Measurements from ENCODE around the gene CHSY1. TPM values are rescaled to one million over a fixed set of nuclear protein-coding genes. Genes with fewer than 3 reads are reported as not detected.

The CHSY1 gene
- total RNA-seq, 2 donors from 2014 or later: 47.4 to 114 TPM

DNA sequence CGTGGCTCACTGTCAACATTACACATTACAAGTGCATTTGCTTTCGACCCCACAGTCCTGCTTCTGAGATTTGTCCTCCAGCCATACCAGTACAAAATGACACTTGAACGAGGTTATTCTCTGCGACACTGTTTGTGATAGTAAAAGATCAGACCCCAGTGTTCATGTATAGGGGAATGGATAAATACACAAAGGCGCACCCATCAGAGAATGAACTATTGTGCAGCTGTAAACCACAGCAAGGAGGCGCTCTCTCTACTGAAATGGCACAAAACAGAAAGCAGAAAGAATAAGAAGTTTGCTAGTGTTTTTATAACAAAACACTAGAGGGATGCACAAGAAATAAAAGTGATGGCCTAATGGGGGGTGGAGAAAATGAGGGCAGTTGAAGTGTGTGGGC, 4.9 kb upstream of the CHSY1 start:
- H3K4me3 Mint-ChIP-seq: no peak overlapping the region
- H3K36me3 Mint-ChIP-seq (ENCODE audit: low read depth): peaks cover 10% of the 10 kb centered on the region
- peaks cover 12% of the 10 kb centered on the region for H3K4me1 Mint-ChIP-seq
- H3K27ac Mint-ChIP-seq: no peak overlapping the region
- no peak for ATAC-seq (replicated peaks)
- H3K9me3 Mint-ChIP-seq: no peaks in the 10 kb centered on the region
- peaks cover 10% of the 10 kb centered on the region for H3K27me3 Mint-ChIP-seq

DNA sequence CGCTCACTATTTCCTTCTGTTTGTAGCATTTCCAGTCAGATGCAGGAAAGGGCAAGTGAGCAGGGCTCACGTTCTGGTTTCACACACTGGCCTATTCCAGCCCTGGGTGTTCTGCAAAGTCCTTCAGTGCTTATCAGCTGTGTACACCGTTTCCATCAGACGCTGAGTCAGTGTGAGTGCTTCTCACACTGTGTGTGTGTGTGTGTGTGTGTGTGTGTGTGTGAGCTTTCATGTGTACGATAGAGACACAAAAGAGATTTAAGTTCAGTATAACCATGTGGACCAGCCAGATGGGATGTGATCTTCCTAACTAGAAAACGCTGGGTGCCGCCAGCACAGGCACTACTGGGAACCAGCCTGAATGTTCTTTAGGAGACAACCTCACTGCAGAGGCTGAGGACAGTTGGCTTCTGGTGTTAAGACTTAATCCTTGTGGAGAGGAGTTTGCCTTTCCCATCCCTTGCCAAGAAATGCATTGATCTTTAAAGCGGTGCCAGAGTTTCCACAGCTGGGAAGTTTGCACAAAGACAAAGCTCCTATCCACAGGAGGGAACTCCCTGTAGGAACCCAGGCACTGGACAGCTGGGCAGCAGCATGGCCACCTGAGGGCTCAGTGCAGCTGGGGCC, 3.9 kb upstream of the CHSY1 start:
- H3K36me3 Mint-ChIP-seq (ENCODE audit: low read depth): peaks cover 16% of the 10 kb centered on the region
- no peaks in the 10 kb centered on the region for H3K9me3 Mint-ChIP-seq
- ATAC-seq (replicated peaks): no peak
- H3K27me3 Mint-ChIP-seq: peaks cover 10% of the 10 kb centered on the region
- H3K27ac Mint-ChIP-seq: no peak overlapping the region
- peaks cover 12% of the 10 kb centered on the region for H3K4me1 Mint-ChIP-seq
- no peak overlapping the region for H3K4me3 Mint-ChIP-seq

DNA sequence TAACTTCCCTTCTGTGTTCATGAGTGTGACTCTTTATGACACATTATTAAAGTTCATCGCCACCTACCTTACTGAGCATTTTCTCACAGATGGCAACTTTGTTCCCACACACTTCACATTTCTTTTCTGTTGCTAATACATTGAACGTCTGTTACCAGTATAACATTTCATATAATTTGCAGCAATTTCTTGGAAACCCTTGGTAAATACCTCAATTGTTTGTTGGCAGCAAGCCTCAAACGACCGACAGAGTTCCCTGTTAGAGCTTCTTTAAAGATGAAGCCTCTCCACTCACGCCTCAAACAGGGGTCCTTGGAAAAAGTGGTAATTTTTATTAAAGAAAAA, 3.2 kb upstream of the CHSY1 start:
- Mint-ChIP-seq H3K36me3 (ENCODE audit: low read depth) (peaks cover 23% of the 10 kb centered on the region), H3K9me3 (no peaks in the 10 kb centered on the region), H3K27me3 (peaks cover 10% of the 10 kb centered on the region), H3K27ac (no peak overlapping the region), H3K4me3 (no peak overlapping the region), H3K4me1 (peaks cover 16% of the 10 kb centered on the region)
- ATAC-seq (replicated peaks): no peak

DNA sequence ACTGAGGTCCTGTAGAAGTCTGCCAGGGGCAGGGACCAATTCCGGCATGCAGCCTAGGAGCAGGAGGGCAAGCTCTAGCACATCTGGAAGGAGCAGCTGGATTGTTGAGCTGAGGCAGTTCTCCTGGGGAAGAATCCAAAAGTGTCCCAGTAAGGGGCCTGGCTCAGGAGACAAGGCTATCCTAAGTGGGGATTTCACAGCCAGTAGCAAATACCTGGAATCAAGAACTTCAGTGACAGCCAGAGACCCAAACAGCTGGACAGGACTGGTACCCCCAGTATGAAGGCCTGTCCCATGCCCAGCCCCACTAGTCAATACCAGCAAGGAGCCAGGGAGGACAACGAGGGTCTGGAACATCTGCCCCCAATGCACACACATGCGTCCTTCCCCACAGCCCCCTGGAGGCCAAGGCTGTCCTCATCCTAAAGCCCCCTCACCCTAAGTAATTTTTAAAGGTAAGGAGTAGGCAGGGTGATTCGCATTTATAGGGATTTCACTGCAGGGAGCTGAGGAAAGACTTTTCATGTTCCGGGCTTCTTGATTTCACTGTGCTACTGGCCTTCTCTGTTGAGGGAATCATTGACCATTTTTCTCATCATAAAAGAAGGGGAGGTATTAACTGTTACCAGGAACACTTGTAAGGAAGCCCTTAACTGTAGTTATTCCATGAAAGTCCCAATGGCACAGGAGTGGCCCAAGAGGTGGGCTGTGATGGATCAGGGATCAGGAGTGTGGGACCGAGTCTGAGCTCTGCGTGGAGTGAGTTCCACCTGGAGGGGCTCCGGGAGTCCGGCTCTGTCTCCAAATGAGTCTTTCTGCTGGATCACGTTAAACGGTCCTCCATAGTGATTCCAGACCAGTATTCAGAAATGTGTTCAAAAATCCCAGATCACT, 2.6 kb upstream of the CHSY1 start:
- ATAC-seq (replicated peaks): no peak
- no peak overlapping the region for H3K27ac Mint-ChIP-seq
- peaks cover 7% of the 10 kb centered on the region for H3K27me3 Mint-ChIP-seq
- no peak overlapping the region for H3K4me3 Mint-ChIP-seq
- peaks cover 29% of the 10 kb centered on the region for H3K36me3 Mint-ChIP-seq (ENCODE audit: low read depth)
- peaks cover 18% of the 10 kb centered on the region for H3K4me1 Mint-ChIP-seq
- H3K9me3 Mint-ChIP-seq: no peaks in the 10 kb centered on the region

DNA sequence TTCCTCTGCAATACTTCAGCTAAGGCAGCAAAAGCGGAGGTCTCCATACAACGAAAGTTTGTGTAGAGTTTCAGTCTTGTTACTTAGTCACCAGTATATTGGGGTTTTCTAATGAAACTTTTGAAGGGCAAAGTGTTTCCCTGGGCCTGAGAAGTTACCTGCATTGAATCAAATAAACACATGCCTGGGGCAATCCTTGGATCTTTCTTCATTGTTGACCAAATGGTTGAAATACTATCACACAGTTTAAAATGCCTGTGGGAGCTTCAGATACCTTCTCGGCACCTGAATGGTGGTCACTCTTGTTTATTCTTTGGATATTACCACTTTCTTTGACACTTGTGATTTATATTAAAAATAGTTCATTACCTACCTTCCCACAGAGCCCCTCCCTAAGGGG, 988 bp upstream of the CHSY1 start:
- Mint-ChIP-seq H3K27ac (peak overlapping the region; percentile 93), H3K9me3 (no peaks in the 10 kb centered on the region), H3K36me3 (ENCODE audit: low read depth) (peaks cover 45% of the 10 kb centered on the region), H3K27me3 (no peaks in the 10 kb centered on the region), H3K4me1 (peaks cover 20% of the 10 kb centered on the region), H3K4me3 (peak overlapping the region; percentile 94)
- peak; percentile 36 for ATAC-seq (replicated peaks)

DNA sequence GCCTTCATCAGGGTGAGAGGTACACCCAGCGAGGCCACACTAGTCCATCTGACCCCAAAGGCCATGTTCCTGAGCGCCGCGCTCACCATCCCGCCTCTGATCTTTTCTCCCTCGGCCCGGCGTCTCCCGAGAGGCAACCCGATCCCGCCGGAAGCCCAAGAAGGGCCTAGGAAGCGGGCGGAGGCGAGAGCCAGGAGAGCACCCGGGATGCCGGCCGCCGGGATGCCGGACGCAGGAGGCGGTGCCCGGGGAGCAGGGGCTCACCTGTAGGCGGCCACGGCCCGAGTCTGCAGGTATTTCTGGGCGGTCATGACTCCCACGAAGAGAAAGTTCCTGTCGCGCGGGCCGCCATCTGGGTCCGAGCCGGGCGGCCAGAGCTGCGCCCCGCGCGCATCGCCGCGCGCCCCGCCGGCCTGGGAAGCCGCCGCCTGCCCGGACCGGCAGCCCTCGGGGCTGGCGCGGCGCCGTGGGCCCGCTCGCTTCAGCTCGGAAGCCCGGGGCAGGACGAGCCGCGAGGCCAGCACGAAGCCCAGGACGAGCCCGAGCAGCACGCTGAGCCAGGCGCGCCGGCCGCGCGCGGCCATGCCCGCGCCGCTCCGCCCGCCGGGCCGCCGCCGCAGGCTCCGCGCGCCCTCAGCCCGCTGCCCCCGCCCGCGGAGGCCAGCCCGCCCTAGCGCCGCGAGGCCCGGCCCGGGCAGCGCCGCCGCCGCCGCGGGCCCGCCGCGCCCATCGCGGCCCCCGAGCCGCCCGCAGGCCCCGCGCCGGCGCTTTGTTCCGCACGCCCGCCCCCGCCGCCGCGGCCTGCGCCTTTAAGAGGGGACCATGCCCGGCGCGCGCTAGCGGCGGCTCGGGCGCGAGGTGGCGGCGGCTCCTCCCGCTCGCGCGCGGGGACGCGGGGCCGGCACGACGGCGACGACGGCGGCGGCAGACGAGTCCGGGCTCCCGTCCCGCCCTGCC, 697 bp downstream of the CHSY1 start:
- no peaks in the 10 kb centered on the region for H3K9me3 Mint-ChIP-seq
- peaks cover 30% of the 10 kb centered on the region for H3K4me1 Mint-ChIP-seq
- peak overlapping the region; percentile 93 for H3K27ac Mint-ChIP-seq
- peaks cover 62% of the 10 kb centered on the region for H3K36me3 Mint-ChIP-seq (ENCODE audit: low read depth)
- H3K27me3 Mint-ChIP-seq: no peaks in the 10 kb centered on the region
- H3K4me3 Mint-ChIP-seq: peak overlapping the region; percentile 94
- peak; percentile 16 for ATAC-seq (replicated peaks)

DNA sequence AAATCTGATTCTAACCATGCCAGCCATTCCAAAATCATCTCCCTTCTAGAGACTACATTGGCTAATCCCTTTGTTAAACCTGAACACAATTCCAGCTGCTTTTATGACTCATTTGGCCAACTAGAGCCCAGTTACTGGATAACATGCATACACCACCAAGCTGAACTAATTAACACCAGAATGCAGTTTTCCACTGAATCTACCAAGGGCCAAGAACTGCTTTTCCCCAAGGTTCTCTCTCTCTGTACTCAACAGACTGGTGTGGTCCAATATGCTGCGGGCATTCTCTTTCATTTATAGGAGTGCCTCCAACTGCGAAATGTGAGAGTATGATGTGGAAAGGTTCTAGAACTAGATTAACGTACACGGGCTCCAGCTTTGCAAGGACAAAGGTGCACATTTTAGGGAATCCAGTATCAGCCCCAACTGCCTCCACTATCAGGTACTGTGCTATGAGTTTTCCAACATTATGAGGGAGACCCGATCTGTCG, 1.5 kb downstream of the CHSY1 start:
- Mint-ChIP-seq H3K4me3 (peak overlapping the region; percentile 90), H3K9me3 (no peaks in the 10 kb centered on the region), H3K36me3 (ENCODE audit: low read depth) (peaks cover 69% of the 10 kb centered on the region), H3K4me1 (peaks cover 35% of the 10 kb centered on the region), H3K27ac (peak overlapping the region; percentile 93), H3K27me3 (no peaks in the 10 kb centered on the region)
- no peak for ATAC-seq (replicated peaks)

DNA sequence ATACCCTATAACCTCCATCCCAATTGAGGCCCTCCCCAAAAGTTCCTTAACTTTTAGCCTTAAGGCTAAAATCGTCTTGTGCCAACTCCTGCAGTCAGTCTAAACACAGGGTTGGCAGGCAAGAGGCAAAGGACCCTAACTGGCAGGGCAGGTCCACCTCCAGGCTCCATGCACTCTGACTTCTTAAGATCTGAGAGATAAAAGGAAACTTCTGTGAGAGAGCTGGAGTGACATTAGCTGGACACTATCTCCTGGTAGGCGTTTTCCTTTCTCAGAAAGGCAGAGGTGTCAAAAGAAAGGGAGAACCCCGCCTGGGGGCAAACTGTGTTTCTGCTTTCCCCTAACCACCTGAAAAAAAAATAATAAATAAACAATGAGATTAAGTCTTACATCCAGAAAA, 3.6 kb downstream of the CHSY1 start:
- Mint-ChIP-seq H3K9me3 (no peaks in the 10 kb centered on the region), H3K4me3 (peak overlapping the region; percentile 90), H3K27ac (peak overlapping the region; percentile 49), H3K36me3 (ENCODE audit: low read depth) (peaks cover 90% of the 10 kb centered on the region), H3K4me1 (peaks cover 50% of the 10 kb centered on the region), H3K27me3 (no peaks in the 10 kb centered on the region)
- ATAC-seq (replicated peaks): no peak

DNA sequence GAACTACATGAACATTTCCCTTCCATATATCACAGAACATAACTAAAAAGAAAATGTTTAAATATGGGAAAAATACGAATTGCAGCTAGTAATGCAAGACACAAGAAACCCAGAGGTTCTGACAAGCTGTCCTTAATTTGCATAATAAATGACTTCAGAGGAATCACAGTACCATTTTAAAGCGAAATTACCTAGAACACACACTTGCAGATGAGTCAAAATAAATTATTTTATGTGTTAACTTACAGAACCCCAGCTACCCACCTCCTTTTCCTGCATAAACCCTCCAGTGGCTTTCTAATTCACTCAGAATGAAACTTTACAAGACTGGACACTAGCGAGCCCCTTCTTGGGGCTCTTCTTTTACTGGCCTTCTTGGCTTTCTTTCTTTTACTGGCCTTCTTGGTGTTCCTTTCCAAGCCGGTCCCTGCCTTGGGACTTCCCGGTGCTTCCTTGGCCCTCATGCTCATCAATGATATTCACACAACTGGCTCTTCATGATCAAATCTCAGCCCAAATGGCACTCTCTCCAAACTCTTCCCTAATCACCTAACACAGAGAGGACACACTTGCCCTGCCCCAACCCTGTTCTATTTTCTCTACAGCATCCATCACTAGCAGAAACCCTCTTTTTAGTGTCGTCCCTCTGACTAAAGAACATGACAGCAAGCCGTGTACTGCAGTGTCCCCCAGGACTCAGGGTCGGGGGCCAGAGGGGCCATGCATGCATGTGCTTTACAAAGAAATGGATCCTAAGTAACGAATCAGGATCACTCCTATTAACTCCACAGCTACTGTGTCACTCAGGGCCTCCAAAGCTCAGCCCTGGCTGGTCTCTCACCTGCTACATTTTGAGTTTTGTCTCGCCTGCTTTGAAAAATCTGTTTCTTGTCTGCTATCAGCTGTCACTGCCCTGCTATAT, 4.8 kb downstream of the CHSY1 start:
- peak overlapping the region; percentile 90 for H3K4me3 Mint-ChIP-seq
- peak; percentile 57 for ATAC-seq (replicated peaks)
- no peaks in the 10 kb centered on the region for H3K27me3 Mint-ChIP-seq
- peaks cover 95% of the 10 kb centered on the region for H3K36me3 Mint-ChIP-seq (ENCODE audit: low read depth)
- H3K27ac Mint-ChIP-seq: peak overlapping the region; percentile 49
- H3K4me1 Mint-ChIP-seq: peaks cover 60% of the 10 kb centered on the region
- no peaks in the 10 kb centered on the region for H3K9me3 Mint-ChIP-seq

DNA sequence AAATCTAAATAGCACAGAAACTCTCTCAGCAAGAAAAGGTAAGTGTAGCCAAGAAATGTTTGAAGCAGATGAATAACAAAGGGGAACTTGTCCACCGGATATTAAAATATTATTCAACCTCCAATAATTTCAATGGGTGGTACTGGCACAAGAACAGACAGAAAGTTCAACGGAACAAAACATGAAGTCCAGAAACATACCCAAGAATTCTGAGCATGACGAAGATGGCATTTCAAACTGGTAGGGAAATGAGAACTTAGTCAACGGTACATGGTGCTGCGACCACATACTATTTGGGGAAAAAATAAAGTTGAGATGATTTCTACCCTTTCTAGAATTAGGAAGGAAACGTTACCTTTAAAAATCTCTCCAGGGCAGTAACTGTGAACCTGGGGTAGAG, 5.5 kb downstream of the CHSY1 start:
- Mint-ChIP-seq H3K4me1 (peaks cover 64% of the 10 kb centered on the region), H3K36me3 (ENCODE audit: low read depth) (peaks cover 96% of the 10 kb centered on the region), H3K9me3 (no peaks in the 10 kb centered on the region), H3K27me3 (no peaks in the 10 kb centered on the region), H3K4me3 (peak overlapping the region; percentile 90), H3K27ac (peak overlapping the region; percentile 49)
- peak; percentile 43 for ATAC-seq (replicated peaks)

DNA sequence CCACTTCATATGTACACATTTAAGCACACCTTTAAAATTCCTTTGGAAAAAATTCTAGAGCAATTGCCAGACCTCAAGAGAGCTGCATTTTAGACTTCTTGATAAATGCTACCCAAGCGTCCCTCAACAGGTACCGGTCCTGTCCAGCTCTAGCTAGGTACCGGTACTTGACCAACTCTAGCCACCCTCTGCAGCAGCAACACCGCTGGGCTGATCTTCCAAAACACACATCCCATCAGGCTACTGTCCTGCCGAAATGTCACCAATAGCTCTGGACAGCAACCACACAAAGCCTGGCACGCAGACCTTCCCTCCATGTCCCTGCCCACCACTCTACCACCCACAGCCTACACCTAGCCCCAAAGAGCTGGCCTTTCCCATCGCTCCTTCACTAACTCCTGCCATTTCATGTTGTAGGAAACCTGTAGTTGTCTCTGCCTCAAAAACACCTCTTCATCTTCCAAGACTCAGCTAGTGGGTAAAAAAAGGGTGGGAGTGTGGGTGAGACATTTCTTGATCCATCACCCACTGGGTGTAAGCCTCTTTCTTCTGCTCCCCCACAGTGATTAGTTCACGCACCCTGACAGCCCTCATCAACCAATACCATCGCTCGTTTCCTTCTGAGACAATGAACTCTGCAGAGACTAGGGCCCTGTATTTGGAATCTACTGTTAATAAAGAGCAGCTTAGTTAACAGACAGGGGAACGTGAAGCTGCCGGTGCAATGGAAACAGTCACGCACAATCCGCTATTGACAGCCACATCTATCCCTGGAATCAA, 6.8 kb downstream of the CHSY1 start:
- Mint-ChIP-seq H3K4me3 (peak overlapping the region; percentile 90), H3K9me3 (no peaks in the 10 kb centered on the region), H3K36me3 (ENCODE audit: low read depth) (peaks cover 98% of the 10 kb centered on the region), H3K27me3 (no peaks in the 10 kb centered on the region), H3K27ac (peak overlapping the region; percentile 49), H3K4me1 (peaks cover 60% of the 10 kb centered on the region)
- ATAC-seq (replicated peaks): no peak

DNA sequence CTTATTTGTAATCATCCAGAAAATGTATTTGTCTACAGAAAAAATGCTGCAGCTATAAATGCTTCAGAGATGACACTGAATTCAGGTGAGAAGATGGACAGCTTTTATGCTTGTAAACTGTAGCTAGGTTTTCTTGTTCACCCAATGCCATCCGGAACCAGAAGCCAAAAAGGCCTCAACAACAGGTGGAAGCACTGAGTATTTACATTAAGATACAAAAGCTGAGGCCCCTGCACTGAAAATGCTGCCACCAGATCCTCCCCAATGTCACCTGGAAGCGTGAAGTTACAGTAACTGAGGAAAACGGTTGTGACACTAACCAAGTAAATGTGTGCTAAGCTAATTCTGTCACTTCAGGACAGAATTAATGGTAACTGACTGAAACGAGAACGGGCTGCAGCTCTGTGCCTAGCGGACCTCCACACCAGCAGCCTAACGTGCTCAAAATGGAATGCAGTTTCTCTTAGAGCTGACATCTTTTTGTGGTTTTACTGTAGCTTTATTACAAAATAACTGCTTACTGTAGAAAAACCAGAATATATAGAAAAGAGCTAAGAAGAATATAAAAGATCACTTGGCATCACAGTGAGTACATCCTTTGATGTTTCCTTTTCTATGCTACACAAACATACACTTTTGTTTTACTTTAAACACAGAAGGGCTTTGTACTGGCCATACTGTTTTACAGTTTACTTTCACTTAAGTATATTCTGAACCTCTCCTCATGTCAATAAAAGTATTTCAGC, 7.6 kb downstream of the CHSY1 start:
- peaks cover 98% of the 10 kb centered on the region for H3K36me3 Mint-ChIP-seq (ENCODE audit: low read depth)
- no peaks in the 10 kb centered on the region for H3K9me3 Mint-ChIP-seq
- peaks cover 63% of the 10 kb centered on the region for H3K4me1 Mint-ChIP-seq
- H3K27ac Mint-ChIP-seq: peak overlapping the region; percentile 49
- H3K4me3 Mint-ChIP-seq: peak overlapping the region; percentile 90
- no peaks in the 10 kb centered on the region for H3K27me3 Mint-ChIP-seq
- ATAC-seq (replicated peaks): no peak
